Fibroblast of lung (primary cell): ENCODE measurements around the gene PLTP.

Experiments
- EZH2 ChIP-seq: IDR thresholded peaks from 2 replicates; pipeline ENCODE4 v1.5.1; 2012; ENCODE audit warnings: low read length, control low read depth, mild to moderate bottlenecking; ENCODE audit errors: missing control alignments
- TF ChIP-seq, protein P1 (sequence below), 2 donors: IDR thresholded peaks in 1 of 2; conservative IDR thresholded peaks in 1 of 2; 1 replicate in 1 of 2; 2 replicates in 1 of 2; pipeline ENCODE4 v1.5.1; 2011 to 2012; ENCODE audit warnings: low read length in 2 of 2, control low read depth in 1 of 2, inconsistent platforms in 1 of 2, low read depth in 1 of 2, mild to moderate bottlenecking in 1 of 2

DNA sequence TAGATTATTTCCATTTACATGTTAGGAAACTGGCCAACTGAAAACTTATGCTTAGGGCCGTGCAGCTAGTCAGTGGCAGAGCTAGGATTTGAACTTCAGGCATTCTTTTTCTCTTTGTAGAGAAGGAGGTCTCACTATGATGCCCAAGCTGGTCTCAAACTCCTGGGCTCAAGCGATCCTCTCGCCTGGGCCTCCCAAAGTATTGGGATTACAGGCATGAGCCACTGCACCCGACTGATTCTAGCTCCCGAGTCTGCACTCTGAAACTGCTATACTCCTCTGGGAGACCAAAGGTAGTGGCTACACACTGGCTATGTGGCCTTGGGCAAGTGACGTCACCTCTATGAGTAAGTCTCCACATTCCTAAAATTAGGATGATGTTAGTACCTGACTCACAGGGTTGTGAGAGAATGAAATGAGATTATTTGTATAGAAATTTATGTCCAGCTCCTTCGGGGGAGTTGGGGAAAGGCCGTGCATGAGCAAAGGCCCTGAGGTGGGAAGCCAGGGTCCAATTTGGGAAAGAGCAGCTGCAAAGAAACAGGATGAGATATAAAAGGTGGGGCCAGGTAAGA is 6.4 kb downstream of the PLTP start:
- no peak for TF ChIP-seq EZH2
- TF ChIP-seq, protein P1, sequence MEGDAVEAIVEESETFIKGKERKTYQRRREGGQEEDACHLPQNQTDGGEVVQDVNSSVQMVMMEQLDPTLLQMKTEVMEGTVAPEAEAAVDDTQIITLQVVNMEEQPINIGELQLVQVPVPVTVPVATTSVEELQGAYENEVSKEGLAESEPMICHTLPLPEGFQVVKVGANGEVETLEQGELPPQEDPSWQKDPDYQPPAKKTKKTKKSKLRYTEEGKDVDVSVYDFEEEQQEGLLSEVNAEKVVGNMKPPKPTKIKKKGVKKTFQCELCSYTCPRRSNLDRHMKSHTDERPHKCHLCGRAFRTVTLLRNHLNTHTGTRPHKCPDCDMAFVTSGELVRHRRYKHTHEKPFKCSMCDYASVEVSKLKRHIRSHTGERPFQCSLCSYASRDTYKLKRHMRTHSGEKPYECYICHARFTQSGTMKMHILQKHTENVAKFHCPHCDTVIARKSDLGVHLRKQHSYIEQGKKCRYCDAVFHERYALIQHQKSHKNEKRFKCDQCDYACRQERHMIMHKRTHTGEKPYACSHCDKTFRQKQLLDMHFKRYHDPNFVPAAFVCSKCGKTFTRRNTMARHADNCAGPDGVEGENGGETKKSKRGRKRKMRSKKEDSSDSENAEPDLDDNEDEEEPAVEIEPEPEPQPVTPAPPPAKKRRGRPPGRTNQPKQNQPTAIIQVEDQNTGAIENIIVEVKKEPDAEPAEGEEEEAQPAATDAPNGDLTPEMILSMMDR (conservative IDR thresholded peaks at IDR 0.05 in 1 of 2, IDR thresholded peaks at IDR 0.05 in 1 of 2; ENCODE audit: low read depth in 1 of 2, low read length in 2 of 2), result no peak
